Activated CD4-positive, alpha-beta T cell treated with anti-CD3 and anti-CD28 coated beads, Interleukin-2, amount 50 U/mL, for 4 hours (primary cell): ENCODE measurements around the gene INTS1.
"Not testable (repeated sequence)": the region's sequence is repeated elsewhere in the genome, so short reads cannot be mapped to it uniquely, and the experiment has no call there.

Experiments
- DNase-seq, 2 experiments: peaks; one replicate each; pipeline ENCODE4 v3.0.0-alpha.2; 2020

Gene INTS1

GRCh38 chr7:1459920-1460820, 44.0 kb downstream of the INTS1 start:
- DNase-seq = no peak

- DNase-seq = peak; percentile 97 to 98
These were observed 44.7 kb downstream of the INTS1 start for GRCh38 chr7:1459512-1459892.

GRCh38 chr7:1458683-1459511, 45.3 kb downstream of the INTS1 start, which contains the start of gene MICALL2:
MICALL2 (minus strand) TSS chr7:1459470; CDS start chr7:1459326, 144 bp downstream.
- peak; percentile 9 to 11 for DNase-seq

- DNase-seq = no peak
These were observed 46.1 kb downstream of the INTS1 start for GRCh38 chr7:1457949-1458682.

- DNase-seq = no peak
These were observed 46.9 kb downstream of the INTS1 start for GRCh38 chr7:1457059-1457948.

- DNase-seq = no peak
These were observed 48.2 kb downstream of the INTS1 start for GRCh38 chr7:1455955-1456354.

GRCh38 chr7:1455241-1455939, 48.8 kb downstream of the INTS1 start:
- DNase-seq = no peak

- no peak for DNase-seq
These were observed 49.6 kb downstream of the INTS1 start for GRCh38 chr7:1454542-1454941.

- DNase-seq = no peak
These were observed 52.0 kb downstream of the INTS1 start for GRCh38 chr7:1452205-1452604.

- no peak for DNase-seq
These were observed 53.2 kb downstream of the INTS1 start for GRCh38 chr7:1450987-1451386.

- no peak for DNase-seq
These were observed 53.8 kb downstream of the INTS1 start for GRCh38 chr7:1450431-1450830.

GRCh38 chr7:1449951-1450350, 54.2 kb downstream of the INTS1 start:
- DNase-seq = no peak

GRCh38 chr7:1449501-1449900, 54.7 kb downstream of the INTS1 start:
- no peak for DNase-seq

GRCh38 chr7:1448958-1449357, 55.2 kb downstream of the INTS1 start:
- DNase-seq = no peak

- no peak for DNase-seq
These were observed 56.5 kb downstream of the INTS1 start for GRCh38 chr7:1447551-1448244.

GRCh38 chr7:1447112-1447511, 57.1 kb downstream of the INTS1 start:
- DNase-seq = no peak

GRCh38 chr7:1446620-1447032, 57.6 kb downstream of the INTS1 start:
- DNase-seq = no peak

GRCh38 chr7:1446026-1446425, 58.2 kb downstream of the INTS1 start:
- not testable (repeated sequence) for DNase-seq

GRCh38 chr7:1445341-1445740, 58.8 kb downstream of the INTS1 start:
- DNase-seq = no peak

GRCh38 chr7:1444925-1445322, 59.3 kb downstream of the INTS1 start:
- no peak for DNase-seq
